Keratinocyte (primary cell): ENCODE measurements around the gene EMX1.

Experiments used
- EZH2 ChIP-seq: IDR thresholded peaks from one replicate; pipeline ENCODE4 v1.6.1; 2012; ENCODE audit warnings: inconsistent platforms, mild to moderate bottlenecking, low read length, moderate library complexity
- TF ChIP-seq, protein P1 (sequence below), 3 experiments: IDR thresholded peaks in 1 of 3; conservative IDR thresholded peaks in 1 of 3; optimal IDR thresholded peaks in 1 of 3; 2 replicates in 2 of 3; 3 replicates in 1 of 3; pipeline versions ENCODE3 to v1.5.1; 2011; ENCODE audit warnings: low read length in 3 of 3, mild to moderate bottlenecking in 3 of 3, moderate library complexity in 2 of 3, control low read depth in 1 of 3, inconsistent platforms in 1 of 3; ENCODE audit not compliant: insufficient read depth in 2 of 3; ENCODE audit errors: extremely low read depth in 1 of 3

DNA sequence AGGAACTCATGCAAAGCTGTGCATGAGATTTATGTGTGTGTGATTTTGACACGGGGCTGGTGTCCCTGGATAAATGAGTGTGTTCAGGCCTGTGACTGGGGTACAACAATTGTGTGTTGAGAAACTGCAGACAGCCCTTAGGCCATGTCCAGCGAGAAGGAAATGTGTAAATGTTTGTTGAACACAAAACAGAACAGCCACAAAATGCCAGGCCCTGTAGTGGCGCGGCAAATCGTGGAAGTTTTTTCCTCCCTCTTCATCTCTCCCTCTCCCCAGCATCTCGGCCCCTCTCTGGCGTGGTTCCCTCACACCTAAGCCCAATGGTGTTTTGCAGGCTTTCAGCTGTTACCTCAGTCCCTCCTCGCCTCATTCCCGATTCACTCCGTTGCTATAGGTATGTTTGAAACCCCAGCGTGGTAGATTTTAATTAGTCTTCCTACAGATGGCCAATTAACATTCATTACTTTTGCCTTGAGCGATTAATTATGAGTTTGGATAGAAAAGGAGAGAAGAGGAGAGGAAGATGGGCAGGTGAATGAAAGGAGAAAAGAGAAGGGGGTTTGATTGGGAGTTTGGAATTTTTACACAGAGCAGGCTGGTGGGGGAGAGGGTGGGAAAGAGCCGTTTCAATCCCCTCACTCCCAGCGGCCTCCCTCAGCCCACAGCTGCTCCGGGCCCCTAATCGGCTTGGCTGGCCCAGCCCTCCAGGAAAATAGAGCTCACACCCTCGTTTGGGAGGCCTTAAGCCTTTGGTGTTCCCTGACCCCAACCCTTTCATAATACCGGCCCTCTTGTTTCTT lies 19.3 kb upstream of the EMX1 start:
- TF ChIP-seq, protein P1, sequence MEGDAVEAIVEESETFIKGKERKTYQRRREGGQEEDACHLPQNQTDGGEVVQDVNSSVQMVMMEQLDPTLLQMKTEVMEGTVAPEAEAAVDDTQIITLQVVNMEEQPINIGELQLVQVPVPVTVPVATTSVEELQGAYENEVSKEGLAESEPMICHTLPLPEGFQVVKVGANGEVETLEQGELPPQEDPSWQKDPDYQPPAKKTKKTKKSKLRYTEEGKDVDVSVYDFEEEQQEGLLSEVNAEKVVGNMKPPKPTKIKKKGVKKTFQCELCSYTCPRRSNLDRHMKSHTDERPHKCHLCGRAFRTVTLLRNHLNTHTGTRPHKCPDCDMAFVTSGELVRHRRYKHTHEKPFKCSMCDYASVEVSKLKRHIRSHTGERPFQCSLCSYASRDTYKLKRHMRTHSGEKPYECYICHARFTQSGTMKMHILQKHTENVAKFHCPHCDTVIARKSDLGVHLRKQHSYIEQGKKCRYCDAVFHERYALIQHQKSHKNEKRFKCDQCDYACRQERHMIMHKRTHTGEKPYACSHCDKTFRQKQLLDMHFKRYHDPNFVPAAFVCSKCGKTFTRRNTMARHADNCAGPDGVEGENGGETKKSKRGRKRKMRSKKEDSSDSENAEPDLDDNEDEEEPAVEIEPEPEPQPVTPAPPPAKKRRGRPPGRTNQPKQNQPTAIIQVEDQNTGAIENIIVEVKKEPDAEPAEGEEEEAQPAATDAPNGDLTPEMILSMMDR (optimal IDR thresholded peaks at IDR 0.05 in 1 of 3, IDR thresholded peaks at IDR 0.05 in 1 of 3, conservative IDR thresholded peaks at IDR 0.05 in 1 of 3; ENCODE audit: extremely low read depth in 1 of 3, insufficient read depth in 2 of 3, low read length in 3 of 3), result no peak
- TF ChIP-seq EZH2, result no peak
